ENCODE data around the gene CRIP1. TPM values are rescaled to one million over a fixed set of nuclear protein-coding genes. Genes with fewer than 3 reads are reported as not detected.

The CRIP1 gene
- polyA plus RNA-seq, 1 donor (not counting 4 experiments of a cell fraction or from before 2014, with no cell fraction given): 1.7 TPM

DNA sequence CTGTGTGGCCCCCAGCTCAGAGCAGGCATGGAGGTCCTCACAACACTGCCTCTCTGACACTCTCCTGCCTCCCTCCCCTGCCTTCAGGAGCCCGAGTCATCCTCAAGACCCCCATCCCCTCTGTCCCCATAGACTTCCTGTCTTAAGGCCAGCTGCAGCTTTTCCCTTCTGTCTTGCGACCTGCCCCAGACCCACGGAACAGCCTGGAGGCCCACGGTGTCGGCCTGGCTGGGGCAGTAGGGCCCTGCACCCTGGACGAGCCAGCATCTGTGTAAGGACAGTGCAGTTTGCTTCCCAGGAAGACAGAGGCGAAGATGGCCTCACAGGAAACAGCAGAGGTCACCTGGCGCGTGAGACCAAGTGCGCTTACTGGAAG, 14.0 kb downstream of the CRIP1 start:
- Histone ChIP-seq H3K9me3 (ENCODE audit: control insufficient read depth, low read depth, low read length) (no peaks in the 10 kb centered on the region), H3K27ac (ENCODE audit: control insufficient read depth, insufficient read depth, low read length) (no peak overlapping the region), H4K20me1 (ENCODE audit: control insufficient read depth, extremely low read depth, insufficient read depth, low read length) (no peaks in the 10 kb centered on the region), H3K36me3 (ENCODE audit: control insufficient read depth in 2 of 2, extremely low read depth in 1 of 2, insufficient read depth in 2 of 2, low read length in 2 of 2) (peaks cover 0 to 3% of the 10 kb centered on the region in 2 experiments), H3K4me1 (ENCODE audit: control insufficient read depth, extremely low read depth, insufficient read depth, low read length) (peaks cover 6% of the 10 kb centered on the region), H2AFZ (ENCODE audit: control insufficient read depth, low read length) (no peak overlapping the region), H3K79me2 (ENCODE audit: control insufficient read depth, insufficient read depth, low read length) (no peaks in the 10 kb centered on the region), H3K9ac (ENCODE audit: control insufficient read depth, extremely low read depth, insufficient read depth, low read length) (no peak overlapping the region), H3K4me2 (ENCODE audit: control insufficient read depth, extremely low read depth, insufficient read depth, low read depth, low read length) (no peak overlapping the region), H3K4me3 (ENCODE audit: control insufficient read depth in 2 of 3, extremely low read depth in 1 of 3, insufficient read depth in 2 of 3, low read depth in 1 of 3, low read length in 3 of 3) (no peak overlapping the region), H3K27me3 (ENCODE audit: control insufficient read depth, extremely low read depth, insufficient read depth, low read length) (no peaks in the 10 kb centered on the region), H3K9me1 (ENCODE audit: control insufficient read depth, extremely low read depth, insufficient read depth, low read length) (no peaks in the 10 kb centered on the region)
- dilution Hi-C loops (cut with MboI; ENCODE audit: extremely low pct_ligation_motif_present, low sequenced_read_pairs): no loop called here
- TF ChIP-seq, protein P1, sequence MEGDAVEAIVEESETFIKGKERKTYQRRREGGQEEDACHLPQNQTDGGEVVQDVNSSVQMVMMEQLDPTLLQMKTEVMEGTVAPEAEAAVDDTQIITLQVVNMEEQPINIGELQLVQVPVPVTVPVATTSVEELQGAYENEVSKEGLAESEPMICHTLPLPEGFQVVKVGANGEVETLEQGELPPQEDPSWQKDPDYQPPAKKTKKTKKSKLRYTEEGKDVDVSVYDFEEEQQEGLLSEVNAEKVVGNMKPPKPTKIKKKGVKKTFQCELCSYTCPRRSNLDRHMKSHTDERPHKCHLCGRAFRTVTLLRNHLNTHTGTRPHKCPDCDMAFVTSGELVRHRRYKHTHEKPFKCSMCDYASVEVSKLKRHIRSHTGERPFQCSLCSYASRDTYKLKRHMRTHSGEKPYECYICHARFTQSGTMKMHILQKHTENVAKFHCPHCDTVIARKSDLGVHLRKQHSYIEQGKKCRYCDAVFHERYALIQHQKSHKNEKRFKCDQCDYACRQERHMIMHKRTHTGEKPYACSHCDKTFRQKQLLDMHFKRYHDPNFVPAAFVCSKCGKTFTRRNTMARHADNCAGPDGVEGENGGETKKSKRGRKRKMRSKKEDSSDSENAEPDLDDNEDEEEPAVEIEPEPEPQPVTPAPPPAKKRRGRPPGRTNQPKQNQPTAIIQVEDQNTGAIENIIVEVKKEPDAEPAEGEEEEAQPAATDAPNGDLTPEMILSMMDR (optimal IDR thresholded peaks at IDR 0.05 in 1 of 3, IDR thresholded peaks at IDR 0.05 in 1 of 3, conservative IDR thresholded peaks at IDR 0.05 in 1 of 3; ENCODE audit: extremely low read depth in 1 of 3, insufficient read depth in 2 of 3, low read length in 3 of 3): no peak
- TF ChIP-seq EZH2 (IDR thresholded peaks at IDR 0.05; ENCODE audit: low read length): no peak
- DNase-seq (ENCODE audit: low read depth, low spot score): no peak
- FAIRE-seq: no peak

DNA sequence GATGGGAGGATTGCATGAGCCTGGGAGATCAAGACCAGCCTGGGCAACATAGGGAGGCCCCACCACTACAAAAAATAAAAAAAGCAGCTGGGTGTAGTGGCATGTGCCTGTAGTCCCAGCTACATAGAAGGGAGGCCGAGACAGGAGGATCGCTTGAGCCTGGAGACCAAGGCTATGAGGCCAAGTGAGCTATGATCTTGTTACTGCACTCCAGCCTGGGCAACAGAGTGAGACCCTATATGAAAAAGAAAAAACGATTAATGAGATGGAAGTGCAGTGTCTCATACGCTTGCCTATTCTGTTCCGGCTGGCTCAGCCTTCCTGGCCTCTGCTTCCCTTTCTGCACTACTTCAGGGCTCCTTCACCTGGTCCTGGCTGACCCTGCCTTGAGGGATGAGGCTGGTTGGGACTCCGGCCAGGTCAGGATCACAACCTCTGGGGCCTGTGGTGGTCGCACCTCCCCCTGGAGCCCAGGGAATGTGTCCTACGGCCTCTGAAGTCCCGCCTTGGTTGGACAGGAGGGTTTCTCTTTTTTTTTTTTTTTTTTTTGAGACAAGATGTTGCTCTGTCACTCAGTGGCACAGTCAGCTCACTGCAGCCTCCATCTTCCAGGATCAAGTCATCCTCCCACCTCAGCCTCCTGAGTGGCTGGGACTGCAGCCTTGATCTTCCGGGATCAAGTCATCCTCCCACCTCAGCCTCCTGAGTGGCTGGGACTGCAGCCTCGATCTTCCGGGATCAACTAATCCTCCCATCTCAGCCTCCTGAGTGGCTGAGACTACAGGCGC, 15.0 kb downstream of the CRIP1 start:
- Histone ChIP-seq H3K4me1 (ENCODE audit: control insufficient read depth, extremely low read depth, insufficient read depth, low read length) (peaks cover 6% of the 10 kb centered on the region), H3K9ac (ENCODE audit: control insufficient read depth, extremely low read depth, insufficient read depth, low read length) (no peak overlapping the region), H2AFZ (ENCODE audit: control insufficient read depth, low read length) (no peak overlapping the region), H3K36me3 (ENCODE audit: control insufficient read depth in 2 of 2, extremely low read depth in 1 of 2, insufficient read depth in 2 of 2, low read length in 2 of 2) (peaks cover 0 to 3% of the 10 kb centered on the region in 2 experiments), H3K9me1 (ENCODE audit: control insufficient read depth, extremely low read depth, insufficient read depth, low read length) (no peaks in the 10 kb centered on the region), H4K20me1 (ENCODE audit: control insufficient read depth, extremely low read depth, insufficient read depth, low read length) (no peaks in the 10 kb centered on the region), H3K27ac (ENCODE audit: control insufficient read depth, insufficient read depth, low read length) (no peak overlapping the region), H3K4me3 (ENCODE audit: control insufficient read depth in 2 of 3, extremely low read depth in 1 of 3, insufficient read depth in 2 of 3, low read depth in 1 of 3, low read length in 3 of 3) (no peak overlapping the region), H3K79me2 (ENCODE audit: control insufficient read depth, insufficient read depth, low read length) (no peaks in the 10 kb centered on the region), H3K27me3 (ENCODE audit: control insufficient read depth, extremely low read depth, insufficient read depth, low read length) (no peaks in the 10 kb centered on the region), H3K9me3 (ENCODE audit: control insufficient read depth, low read depth, low read length) (no peaks in the 10 kb centered on the region), H3K4me2 (ENCODE audit: control insufficient read depth, extremely low read depth, insufficient read depth, low read depth, low read length) (no peak overlapping the region)
- no peak for FAIRE-seq
- TF ChIP-seq EZH2 (IDR thresholded peaks at IDR 0.05; ENCODE audit: low read length): no peak
- TF ChIP-seq, protein P1 (optimal IDR thresholded peaks at IDR 0.05 in 1 of 3, IDR thresholded peaks at IDR 0.05 in 1 of 3, conservative IDR thresholded peaks at IDR 0.05 in 1 of 3; ENCODE audit: extremely low read depth in 1 of 3, insufficient read depth in 2 of 3, low read length in 3 of 3): no peak
- DNase-seq (ENCODE audit: low read depth, low spot score): no peak
- dilution Hi-C loops (cut with MboI; ENCODE audit: extremely low pct_ligation_motif_present, low sequenced_read_pairs): no loop called here

Data from keratinocyte (primary cell).